GM21423 (cell line): ENCODE measurements around the gene PHKG1.
"Not testable (repeated sequence)": the region's sequence is repeated elsewhere in the genome, so short reads cannot be mapped to it uniquely, and the experiment has no call there.

ENCODE experiments used
- ATAC-seq: cut with Tn5 transposase; IDR thresholded peaks from one replicate; pipeline ENCODE4 v1.9.1; 2021; ENCODE audit warnings: mild to moderate bottlenecking, moderate library complexity; ENCODE audit not compliant: unreplicated experiment

The PHKG1 gene

GRCh38 chr7:56083150-56083785, 9.5 kb downstream of the PHKG1 start:
- no peak for ATAC-seq

- ATAC-seq, result no peak
Observed at GRCh38 chr7:56081626-56082340, 11.0 kb downstream of the PHKG1 start.

GRCh38 chr7:56080726-56081435, 11.9 kb downstream of the PHKG1 start:
- not testable (repeated sequence) for ATAC-seq

GRCh38 chr7:56079450-56080185, 13.1 kb downstream of the PHKG1 start:
- ATAC-seq, result no peak

GRCh38 chr7:56078196-56078595, 14.6 kb downstream of the PHKG1 start:
- ATAC-seq, result no peak

- ATAC-seq, result no peak
Observed at GRCh38 chr7:56077681-56078080, 15.1 kb downstream of the PHKG1 start.

GRCh38 chr7:56074371-56074791, 18.4 kb downstream of the PHKG1 start:
- peak; percentile 90 for ATAC-seq

- ATAC-seq, result not testable (repeated sequence)
Observed at GRCh38 chr7:56066376-56066775, 26.4 kb downstream of the PHKG1 start.

GRCh38 chr7:56063882-56064625, 28.7 kb downstream of the PHKG1 start, which contains the start of gene SUMF2:
TSS of gene SUMF2 (plus strand) at chr7:56064286. CDS start at chr7:56064312, 26 bp downstream.
- peak; percentile 82 for ATAC-seq

- ATAC-seq, result peak; percentile 1
Observed at GRCh38 chr7:56063500-56063881, 29.3 kb downstream of the PHKG1 start.

- ATAC-seq, result no peak
Observed at GRCh38 chr7:56062382-56062781, 30.4 kb downstream of the PHKG1 start.

GRCh38 chr7:56053993-56054392, 38.8 kb downstream of the PHKG1 start:
- no peak for ATAC-seq

- no peak for ATAC-seq
Observed at GRCh38 chr7:56053379-56053778, 39.4 kb downstream of the PHKG1 start.

GRCh38 chr7:56051339-56052191, 41.2 kb downstream of the PHKG1 start, which contains the start of the genes CCT6A and PSPH:
TSS of gene CCT6A (plus strand) at chr7:56051765. CDS start at chr7:56051849, 84 bp downstream.
TSS of gene PSPH (minus strand) at chr7:56051444. CDS start at chr7:56021212, 30,232 bp downstream.
- ATAC-seq, result peak; percentile 96

GRCh38 chr7:56051053-56051338, 41.8 kb downstream of the PHKG1 start:
- ATAC-seq, result no peak

- not testable (repeated sequence) for ATAC-seq
Observed at GRCh38 chr7:56048763-56049162, 44.0 kb downstream of the PHKG1 start.

GRCh38 chr7:56048245-56048644, 44.5 kb downstream of the PHKG1 start:
- ATAC-seq, result no peak

- ATAC-seq, result not testable (repeated sequence)
Observed at GRCh38 chr7:56047446-56048116, 45.2 kb downstream of the PHKG1 start.
